Fibroblast of lung (primary cell): ENCODE data around the gene NKD1. TPM values are rescaled to one million over a fixed set of nuclear protein-coding genes. Genes with fewer than 3 reads are reported as not detected.

ENCODE experiments used
- DNase-seq, 2 donors: peaks; one replicate each; pipeline versions ENCODE4 v3.0.0 to v3.0.0-alpha.2; 2010; ENCODE audit warnings: low read depth in 2 of 2
- H2AFZ ChIP-seq: 2 replicates; pipeline ENCODE4 v1.5.1; 2012; ENCODE audit warnings: low read length, control low read depth, inconsistent platforms
- H3K27ac ChIP-seq: 2 replicates; pipeline ENCODE4 v1.5.1; 2011; ENCODE audit warnings: low read length, control low read depth; ENCODE audit not compliant: insufficient read depth
- H3K27me3 ChIP-seq: 2 replicates; pipeline ENCODE4 v1.5.1; 2011; ENCODE audit warnings: mild to moderate bottlenecking, low read length; ENCODE audit not compliant: control insufficient read depth, insufficient read depth
- H3K36me3 ChIP-seq: 2 replicates; pipeline ENCODE4 v1.5.1; 2011; ENCODE audit warnings: low read length; ENCODE audit not compliant: control insufficient read depth, insufficient read depth
- H3K4me1 ChIP-seq: 2 replicates; pipeline ENCODE4 v1.5.1; 2011; ENCODE audit warnings: low read length; ENCODE audit not compliant: control insufficient read depth, insufficient read depth; ENCODE audit errors: extremely low read depth
- H3K4me2 ChIP-seq: 2 replicates; pipeline ENCODE4 v1.5.1; 2011; ENCODE audit warnings: low read length, control low read depth; ENCODE audit not compliant: insufficient read depth; ENCODE audit errors: extremely low read depth
- H3K4me3 ChIP-seq, 4 experiments: fragments of 200-600 bp in 1 of 4; sonication (generic) in 1 of 4; replicated peaks in 1 of 4; 2 replicates each; pipeline ENCODE4 v1.5.1; 2011 to 2016; ENCODE audit warnings: low read length in 4 of 4, low read depth in 3 of 4, mild to moderate bottlenecking in 3 of 4, control low read depth in 2 of 4, inconsistent platforms in 1 of 4, mixed read lengths in 1 of 4; ENCODE audit not compliant: insufficient read depth in 1 of 4; ENCODE audit errors: control extremely low read depth in 1 of 4
- H3K79me2 ChIP-seq: 2 replicates; pipeline ENCODE4 v1.5.1; 2012; ENCODE audit warnings: mild to moderate bottlenecking, low read length, inconsistent platforms; ENCODE audit not compliant: control insufficient read depth, insufficient read depth
- H3K9ac ChIP-seq: 2 replicates; pipeline ENCODE4 v1.5.1; 2011; ENCODE audit warnings: mild to moderate bottlenecking, low read length, control low read depth; ENCODE audit not compliant: insufficient read depth
- H3K9me3 ChIP-seq: 2 replicates; pipeline ENCODE4 v1.5.1; 2012; ENCODE audit warnings: low read depth, low read length; ENCODE audit not compliant: control insufficient read depth, insufficient read depth
- H4K20me1 ChIP-seq: 2 replicates; pipeline ENCODE4 v1.5.1; 2011; ENCODE audit warnings: low read length; ENCODE audit not compliant: control insufficient read depth, insufficient read depth; ENCODE audit errors: extremely low read depth
- CTCF ChIP-seq, 2 donors: IDR thresholded peaks in 1 of 2; conservative IDR thresholded peaks in 1 of 2; 1 replicate in 1 of 2; 2 replicates in 1 of 2; pipeline ENCODE4 v1.5.1; 2011 to 2012; ENCODE audit warnings: low read length in 2 of 2, control low read depth in 1 of 2, inconsistent platforms in 1 of 2, low read depth in 1 of 2, mild to moderate bottlenecking in 1 of 2
- EZH2 ChIP-seq: IDR thresholded peaks from 2 replicates; pipeline ENCODE4 v1.5.1; 2012; ENCODE audit warnings: low read length, control low read depth, mild to moderate bottlenecking; ENCODE audit errors: missing control alignments
- polyA plus RNA-seq, 2 donors: library from polyadenylated mRNA; depleted of rRNA in 1 of 2; stranded (reverse) in 1 of 2; unstranded in 1 of 2; fragments of >200 nt; gene quantifications; 2 replicates each; pipeline ENCODE4 v1.2.1, GENCODE V29; 2011 to 2012; ENCODE audit warnings: missing spikeins in 1 of 2
- total RNA-seq: library from RNA; depleted of rRNA; stranded (reverse); fragments of >200 nt; gene quantifications from 2 replicates; pipeline ENCODE4 v1.2.1, GENCODE V29; 2014

NKD1 gene
- total and polyA plus RNA-seq, 2 donors (not counting 1 experiment from before 2014, with no cell fraction given): under 0.01 to 0.12 TPM

GRCh38 chr16:50679676-50680555 is 131.7 kb downstream of the NKD1 start:
- no peaks in the 10 kb centered on the region for H3K27me3 ChIP-seq
- no peaks in the 10 kb centered on the region for H4K20me1 ChIP-seq
- no peak overlapping the region for H3K27ac ChIP-seq
- no peaks in the 10 kb centered on the region for H3K4me1 ChIP-seq
- H3K4me2 ChIP-seq: no peak overlapping the region
- no peak overlapping the region for H3K4me3 ChIP-seq
- no peaks in the 10 kb centered on the region for H3K9me3 ChIP-seq
- H3K9ac ChIP-seq: no peak overlapping the region
- no peaks in the 10 kb centered on the region for H3K36me3 ChIP-seq
- TF ChIP-seq CTCF (conservative IDR thresholded peaks at IDR 0.05 in 1 of 2, IDR thresholded peaks at IDR 0.05 in 1 of 2; ENCODE audit: low read depth in 1 of 2, low read length in 2 of 2) (no peak), EZH2 (no peak)
- H3K79me2 ChIP-seq: no peaks in the 10 kb centered on the region
- H2AFZ ChIP-seq: no peak overlapping the region
- DNase-seq: no peak

- Histone ChIP-seq H3K27me3 (no peaks in the 10 kb centered on the region), H3K4me2 (no peak overlapping the region), H3K4me3 (no peak overlapping the region), H3K79me2 (no peaks in the 10 kb centered on the region), H3K4me1 (no peaks in the 10 kb centered on the region), H2AFZ (no peak overlapping the region), H3K9me3 (no peaks in the 10 kb centered on the region), H3K27ac (no peak overlapping the region), H3K36me3 (no peaks in the 10 kb centered on the region), H3K9ac (no peak overlapping the region), H4K20me1 (no peaks in the 10 kb centered on the region)
- TF ChIP-seq CTCF (conservative IDR thresholded peaks at IDR 0.05 in 1 of 2, IDR thresholded peaks at IDR 0.05 in 1 of 2; ENCODE audit: low read depth in 1 of 2, low read length in 2 of 2): no peak
- no peak for TF ChIP-seq EZH2
- no peak for DNase-seq
Measured at GRCh38 chr16:50680556-50680893, 132.3 kb downstream of the NKD1 start.

- H3K27ac ChIP-seq: no peak within 1 kb of the TSS
- H4K20me1 ChIP-seq: no peaks in the 10 kb centered on the region
- no peak for DNase-seq
- no peak within 1 kb of the TSS for H3K4me3 ChIP-seq
- no peaks in the 10 kb centered on the region for H3K4me1 ChIP-seq
- no peak within 1 kb of the TSS for H2AFZ ChIP-seq
- no peaks in the 10 kb centered on the region for H3K36me3 ChIP-seq
- H3K27me3 ChIP-seq: no peaks in the 10 kb centered on the region
- H3K4me2 ChIP-seq: no peak within 1 kb of the TSS
- H3K9ac ChIP-seq: no peak within 1 kb of the TSS
- TF ChIP-seq EZH2 (no peak), CTCF (conservative IDR thresholded peaks at IDR 0.05 in 1 of 2, IDR thresholded peaks at IDR 0.05 in 1 of 2; ENCODE audit: low read depth in 1 of 2, low read length in 2 of 2) (no peak)
- H3K9me3 ChIP-seq: no peaks in the 10 kb centered on the region
- no peaks in the 10 kb centered on the region for H3K79me2 ChIP-seq
Measured at GRCh38 chr16:50681021-50681885, 133.1 kb downstream of the NKD1 start, which contains the start of gene SNX20. Gene SNX20 (minus strand): TSS chr16:50681312. CDS start chr16:50677526, 3,786 bp downstream.
